Loucy (cell line): ENCODE results near the gene EDC4.

ENCODE experiments used
- H2AFZ ChIP-seq: fragments of 200-600 bp; sonication (generic); 2 replicates; pipeline ENCODE4 v1.6.0; 2016; ENCODE audit warnings: antibody characterized with exemption, mild to moderate bottlenecking, low read length, moderate library complexity
- H3F3A ChIP-seq: fragments of 200-600 bp; 2 replicates; pipeline ENCODE4 v1.6.0; 2016; ENCODE audit warnings: antibody characterized with exemption, low read depth, mild to moderate bottlenecking
- H3K27me3 ChIP-seq: fragments of 200-600 bp; sonication (generic); 2 replicates; pipeline ENCODE4 v1.6.1; 2014; ENCODE audit warnings: low read length, mild to moderate bottlenecking; ENCODE audit not compliant: insufficient read depth, poor library complexity, severe bottlenecking
- H3K36me3 ChIP-seq: fragments of 200-600 bp; sonication (generic); 2 replicates; pipeline ENCODE4 v1.6.1; 2016; ENCODE audit warnings: low read length; ENCODE audit not compliant: insufficient read depth
- H3K4me1 ChIP-seq: fragments of 200-600 bp; sonication (generic); 2 replicates; pipeline ENCODE4 v1.5.1; 2014; ENCODE audit warnings: low read length, mild to moderate bottlenecking; ENCODE audit not compliant: insufficient read depth, poor library complexity, severe bottlenecking
- H3K4me2 ChIP-seq: fragments of 200-600 bp; sonication (generic); 2 replicates; pipeline ENCODE4 v1.6.0; 2014; ENCODE audit warnings: antibody characterized with exemption, low read length, low read depth, mild to moderate bottlenecking; ENCODE audit not compliant: poor library complexity, severe bottlenecking
- H3K4me3 ChIP-seq: fragments of 200-600 bp; sonication (generic); 2 replicates; pipeline ENCODE4 v1.5.1; 2014; ENCODE audit warnings: low read length, mild to moderate bottlenecking, mixed read lengths; ENCODE audit not compliant: poor library complexity, severe bottlenecking
- H3K79me2 ChIP-seq: fragments of 200-600 bp; sonication (generic); 2 replicates; pipeline ENCODE4 v1.6.1; 2014; ENCODE audit warnings: low read length; ENCODE audit not compliant: insufficient read depth
- H3K9ac ChIP-seq: fragments of 200-600 bp; sonication (generic); 2 replicates; pipeline ENCODE4 v1.6.0; 2014; ENCODE audit warnings: mild to moderate bottlenecking, low read depth, low read length, moderate library complexity; ENCODE audit not compliant: poor library complexity, severe bottlenecking
- H3K9me2 ChIP-seq: fragments of 200-600 bp; sonication (generic); replicated peaks from 2 replicates; pipeline ENCODE4 v1.6.1; 2016; ENCODE audit warnings: low read depth, low read length, mixed read lengths
- H3K9me3 ChIP-seq: fragments of 200-600 bp; sonication (generic); 2 replicates; pipeline ENCODE4 v1.6.1; 2014; ENCODE audit warnings: mild to moderate bottlenecking, antibody characterized with exemption, low read length, low read depth; ENCODE audit not compliant: insufficient read depth
- H4K20me1 ChIP-seq: fragments of 200-600 bp; sonication (generic); 2 replicates; pipeline ENCODE4 v1.6.0; 2014; ENCODE audit warnings: antibody characterized with exemption, low read length, mild to moderate bottlenecking; ENCODE audit not compliant: insufficient read depth, poor library complexity, severe bottlenecking
- EZH2phosphoT487 ChIP-seq: fragments of 200-600 bp; IDR thresholded peaks from 2 replicates; pipeline ENCODE4 v1.6.1; 2018; ENCODE audit warnings: antibody characterized with exemption, mild to moderate bottlenecking, moderate library complexity, borderline replicate concordance
- TF ChIP-seq, protein P1 (sequence below): fragments of 200-600 bp; sonication (generic); conservative IDR thresholded peaks from 2 replicates; pipeline ENCODE4 v1.5.1; 2014; ENCODE audit warnings: mild to moderate bottlenecking, antibody characterized with exemption, low read length

Gene EDC4, protein sequence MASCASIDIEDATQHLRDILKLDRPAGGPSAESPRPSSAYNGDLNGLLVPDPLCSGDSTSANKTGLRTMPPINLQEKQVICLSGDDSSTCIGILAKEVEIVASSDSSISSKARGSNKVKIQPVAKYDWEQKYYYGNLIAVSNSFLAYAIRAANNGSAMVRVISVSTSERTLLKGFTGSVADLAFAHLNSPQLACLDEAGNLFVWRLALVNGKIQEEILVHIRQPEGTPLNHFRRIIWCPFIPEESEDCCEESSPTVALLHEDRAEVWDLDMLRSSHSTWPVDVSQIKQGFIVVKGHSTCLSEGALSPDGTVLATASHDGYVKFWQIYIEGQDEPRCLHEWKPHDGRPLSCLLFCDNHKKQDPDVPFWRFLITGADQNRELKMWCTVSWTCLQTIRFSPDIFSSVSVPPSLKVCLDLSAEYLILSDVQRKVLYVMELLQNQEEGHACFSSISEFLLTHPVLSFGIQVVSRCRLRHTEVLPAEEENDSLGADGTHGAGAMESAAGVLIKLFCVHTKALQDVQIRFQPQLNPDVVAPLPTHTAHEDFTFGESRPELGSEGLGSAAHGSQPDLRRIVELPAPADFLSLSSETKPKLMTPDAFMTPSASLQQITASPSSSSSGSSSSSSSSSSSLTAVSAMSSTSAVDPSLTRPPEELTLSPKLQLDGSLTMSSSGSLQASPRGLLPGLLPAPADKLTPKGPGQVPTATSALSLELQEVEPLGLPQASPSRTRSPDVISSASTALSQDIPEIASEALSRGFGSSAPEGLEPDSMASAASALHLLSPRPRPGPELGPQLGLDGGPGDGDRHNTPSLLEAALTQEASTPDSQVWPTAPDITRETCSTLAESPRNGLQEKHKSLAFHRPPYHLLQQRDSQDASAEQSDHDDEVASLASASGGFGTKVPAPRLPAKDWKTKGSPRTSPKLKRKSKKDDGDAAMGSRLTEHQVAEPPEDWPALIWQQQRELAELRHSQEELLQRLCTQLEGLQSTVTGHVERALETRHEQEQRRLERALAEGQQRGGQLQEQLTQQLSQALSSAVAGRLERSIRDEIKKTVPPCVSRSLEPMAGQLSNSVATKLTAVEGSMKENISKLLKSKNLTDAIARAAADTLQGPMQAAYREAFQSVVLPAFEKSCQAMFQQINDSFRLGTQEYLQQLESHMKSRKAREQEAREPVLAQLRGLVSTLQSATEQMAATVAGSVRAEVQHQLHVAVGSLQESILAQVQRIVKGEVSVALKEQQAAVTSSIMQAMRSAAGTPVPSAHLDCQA (N-terminal part only)

DNA sequence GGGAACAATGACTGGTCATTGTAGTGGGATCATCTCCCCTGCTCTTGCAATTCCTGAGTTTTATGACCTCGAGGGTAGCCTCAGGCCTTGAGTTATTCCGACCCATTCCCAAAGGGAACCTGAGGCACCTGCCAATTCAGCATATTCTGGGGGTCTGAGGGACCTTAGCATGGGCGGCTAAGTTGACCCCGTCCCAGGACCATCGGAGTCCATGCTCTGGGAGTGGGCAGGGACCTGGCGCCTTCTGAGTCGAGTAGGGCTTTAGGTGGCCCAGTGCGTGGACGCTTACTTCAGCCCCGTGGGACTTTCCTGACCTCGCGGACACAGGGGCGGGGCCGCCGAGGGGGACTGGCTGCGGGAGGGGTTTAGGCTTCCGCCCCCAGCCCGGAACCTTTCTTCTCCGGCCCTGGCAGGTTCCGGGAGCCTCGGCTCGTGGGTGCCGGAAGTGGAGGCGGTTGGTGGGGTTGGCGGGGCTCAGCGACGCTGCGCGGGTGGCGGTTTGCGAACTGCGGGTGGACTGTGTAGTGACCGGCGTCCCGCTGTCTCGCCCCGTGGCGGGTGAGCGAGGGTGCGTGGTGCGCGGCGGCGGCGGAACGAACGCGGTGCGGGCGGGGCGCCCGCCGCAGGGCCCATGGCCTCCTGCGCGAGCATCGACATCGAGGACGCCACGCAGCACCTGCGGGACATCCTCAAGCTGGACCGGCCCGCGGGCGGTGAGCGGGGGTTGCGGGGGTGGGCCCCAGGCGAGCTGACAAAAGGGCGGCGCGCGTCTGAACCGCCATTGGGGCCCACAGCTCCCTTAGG is at the start of gene EDC4:
TSS of gene EDC4 (plus strand) at position 422 of the 804 bp plus-strand sequence. CDS start at position 632, 210 bp downstream.
- Histone ChIP-seq H4K20me1 (peaks cover 35% of the 10 kb centered on the region), H3K9me3 (no peaks in the 10 kb centered on the region), H3K4me1 (peaks cover 23% of the 10 kb centered on the region), H3F3A (no peaks in the 10 kb centered on the region), H3K36me3 (peaks cover 52% of the 10 kb centered on the region; the same call in 1 of the 2 replicates), H3K27me3 (no peaks in the 10 kb centered on the region), H3K4me3 (peak within 1 kb of the TSS; percentile 98), H3K9ac (peak within 1 kb of the TSS; percentile 92), H3K79me2 (peaks cover 47% of the 10 kb centered on the region), H3K9me2 (no peaks in the 10 kb centered on the region), H2AFZ (peak within 1 kb of the TSS; percentile 90), H3K4me2 (peak within 1 kb of the TSS; percentile 91)
- TF ChIP-seq, protein P1, sequence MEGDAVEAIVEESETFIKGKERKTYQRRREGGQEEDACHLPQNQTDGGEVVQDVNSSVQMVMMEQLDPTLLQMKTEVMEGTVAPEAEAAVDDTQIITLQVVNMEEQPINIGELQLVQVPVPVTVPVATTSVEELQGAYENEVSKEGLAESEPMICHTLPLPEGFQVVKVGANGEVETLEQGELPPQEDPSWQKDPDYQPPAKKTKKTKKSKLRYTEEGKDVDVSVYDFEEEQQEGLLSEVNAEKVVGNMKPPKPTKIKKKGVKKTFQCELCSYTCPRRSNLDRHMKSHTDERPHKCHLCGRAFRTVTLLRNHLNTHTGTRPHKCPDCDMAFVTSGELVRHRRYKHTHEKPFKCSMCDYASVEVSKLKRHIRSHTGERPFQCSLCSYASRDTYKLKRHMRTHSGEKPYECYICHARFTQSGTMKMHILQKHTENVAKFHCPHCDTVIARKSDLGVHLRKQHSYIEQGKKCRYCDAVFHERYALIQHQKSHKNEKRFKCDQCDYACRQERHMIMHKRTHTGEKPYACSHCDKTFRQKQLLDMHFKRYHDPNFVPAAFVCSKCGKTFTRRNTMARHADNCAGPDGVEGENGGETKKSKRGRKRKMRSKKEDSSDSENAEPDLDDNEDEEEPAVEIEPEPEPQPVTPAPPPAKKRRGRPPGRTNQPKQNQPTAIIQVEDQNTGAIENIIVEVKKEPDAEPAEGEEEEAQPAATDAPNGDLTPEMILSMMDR = no peak
- TF ChIP-seq EZH2phosphoT487 = no peak

DNA sequence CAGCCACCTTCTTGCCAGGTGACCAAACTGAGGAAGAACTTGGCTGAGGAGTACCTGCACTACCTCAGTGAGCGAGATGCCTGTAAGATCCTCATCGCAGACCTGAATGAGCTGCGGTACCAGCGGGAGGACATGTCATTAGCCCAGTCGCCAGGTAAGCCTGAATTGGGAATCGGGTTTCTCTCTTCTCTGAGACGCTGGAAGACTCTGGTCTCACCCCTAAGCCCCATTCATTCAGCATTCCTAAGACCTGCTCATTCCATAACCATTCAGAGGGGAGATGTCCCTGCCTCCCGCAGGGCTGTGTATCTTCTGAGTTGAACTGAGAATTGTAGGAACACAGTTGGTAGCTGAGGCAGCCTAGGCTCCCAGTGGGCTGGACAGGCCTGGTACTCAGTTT is 47.7 kb upstream of the EDC4 start:
- Histone ChIP-seq H3F3A (no peaks in the 10 kb centered on the region), H3K9ac (no peak overlapping the region), H3K9me3 (no peaks in the 10 kb centered on the region), H3K36me3 (peaks cover 3% of the 10 kb centered on the region; the same call in 1 of the 2 replicates), H3K4me2 (no peak overlapping the region), H4K20me1 (no peaks in the 10 kb centered on the region), H3K4me1 (no peaks in the 10 kb centered on the region), H3K4me3 (no peak overlapping the region), H3K9me2 (no peaks in the 10 kb centered on the region), H3K79me2 (no peaks in the 10 kb centered on the region), H3K27me3 (no peaks in the 10 kb centered on the region), H2AFZ (no peak overlapping the region)
- no peak for TF ChIP-seq EZH2phosphoT487
- TF ChIP-seq, protein P1 = no peak

DNA sequence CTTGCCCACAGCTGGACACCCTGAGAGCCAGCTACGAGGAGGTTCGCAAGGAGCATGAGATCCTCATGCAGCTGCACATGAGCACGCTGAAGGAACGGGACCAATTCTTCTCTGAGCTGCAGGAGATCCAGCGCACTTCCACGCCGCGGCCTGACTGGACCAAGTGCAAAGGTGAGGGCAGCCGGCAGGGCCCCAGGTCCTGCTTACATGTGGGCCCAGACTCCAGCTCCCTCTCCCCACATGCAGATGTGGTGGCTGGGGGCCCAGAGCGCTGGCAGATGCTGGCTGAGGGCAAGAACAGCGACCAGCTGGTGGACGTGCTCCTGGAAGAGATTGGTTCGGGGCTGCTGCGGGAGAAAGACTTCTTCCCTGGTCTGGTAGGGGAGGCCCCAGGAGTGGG is 46.9 kb upstream of the EDC4 start:
- TF ChIP-seq, protein P1 = no peak
- no peak for TF ChIP-seq EZH2phosphoT487
- no peak overlapping the region for H3K4me2 ChIP-seq
- H4K20me1 ChIP-seq = no peaks in the 10 kb centered on the region
- H3F3A ChIP-seq = no peaks in the 10 kb centered on the region
- H3K27me3 ChIP-seq = no peaks in the 10 kb centered on the region
- H3K36me3 ChIP-seq = peaks cover 9% of the 10 kb centered on the region; the same call in 1 of the 2 replicates
- H2AFZ ChIP-seq = no peak overlapping the region
- H3K9me3 ChIP-seq = no peaks in the 10 kb centered on the region
- no peak overlapping the region for H3K9ac ChIP-seq
- H3K4me1 ChIP-seq = no peaks in the 10 kb centered on the region
- H3K4me3 ChIP-seq = no peak overlapping the region
- no peaks in the 10 kb centered on the region for H3K9me2 ChIP-seq
- H3K79me2 ChIP-seq = no peaks in the 10 kb centered on the region
